H9 (cell line): ENCODE measurements around the gene HSPBP1. TPM values are rescaled to one million over a fixed set of nuclear protein-coding genes. Genes with fewer than 3 reads are reported as not detected.
A peak's percentile ranks its signal among the peaks of the same experiment; 100 is the strongest.

Experiments used
- DNase-seq: peaks from one replicate; pipeline ENCODE4 v3.0.0-alpha.2; 2017
- H2AFZ ChIP-seq: one replicate; pipeline ENCODE4 v1.6.1; 2013; ENCODE audit warnings: mild to moderate bottlenecking, low read length, control low read depth, moderate library complexity
- H2AK5ac ChIP-seq: 2 replicates; pipeline ENCODE4 v1.6.1; 2013; ENCODE audit warnings: low read length, control low read depth, mixed read lengths; ENCODE audit not compliant: insufficient read length
- H2BK120ac ChIP-seq: one replicate; pipeline ENCODE4 v1.6.1; 2013; ENCODE audit warnings: low read depth, mild to moderate bottlenecking, low read length, control low read depth, inconsistent platforms; ENCODE audit not compliant: poor library complexity, severe bottlenecking
- H2BK12ac ChIP-seq: 2 replicates; pipeline ENCODE4 v1.6.1; 2013; ENCODE audit warnings: low read length, control low read depth, mixed read lengths, low read depth; ENCODE audit not compliant: insufficient read length
- H2BK15ac ChIP-seq: 2 replicates; pipeline ENCODE4 v1.6.1; 2013; ENCODE audit warnings: low read depth, low read length, control low read depth
- H2BK20ac ChIP-seq: one replicate; pipeline ENCODE4 v1.6.1; 2013; ENCODE audit warnings: low read depth, mild to moderate bottlenecking, low read length, control low read depth, inconsistent platforms; ENCODE audit not compliant: poor library complexity, severe bottlenecking
- H2BK5ac ChIP-seq: 2 replicates; pipeline ENCODE4 v1.6.1; 2013; ENCODE audit warnings: low read length, control low read depth, mixed read lengths; ENCODE audit not compliant: insufficient read length
- H3K14ac ChIP-seq: 2 replicates; pipeline ENCODE4 v1.6.1; 2013; ENCODE audit warnings: low read length, control low read depth; ENCODE audit not compliant: insufficient read depth
- H3K18ac ChIP-seq: 2 replicates; pipeline ENCODE4 v1.6.1; 2013; ENCODE audit warnings: low read depth, mild to moderate bottlenecking, mixed read lengths, low read length, control low read depth; ENCODE audit not compliant: insufficient read length
- H3K23ac ChIP-seq: 2 replicates; pipeline ENCODE4 v1.6.1; 2013; ENCODE audit warnings: low read length, control low read depth, mixed read lengths, low read depth; ENCODE audit not compliant: insufficient read length
- H3K23me2 ChIP-seq: 2 replicates; pipeline ENCODE4 v1.6.1; 2013; ENCODE audit warnings: low read depth, mild to moderate bottlenecking, mixed read lengths, low read length, control low read depth; ENCODE audit not compliant: insufficient read length, poor library complexity, severe bottlenecking
- H3K27ac ChIP-seq: 2 replicates; pipeline ENCODE4 v1.5.1; 2013; ENCODE audit warnings: low read length, control low read depth, mixed read lengths, low read depth; ENCODE audit not compliant: insufficient read length
- H3K27me3 ChIP-seq: 2 replicates; pipeline ENCODE4 v1.6.1; 2013; ENCODE audit warnings: low read length, control low read depth, inconsistent platforms; ENCODE audit not compliant: insufficient read depth
- H3K4ac ChIP-seq: 2 replicates; pipeline ENCODE4 v1.6.1; 2013; ENCODE audit warnings: low read depth, mild to moderate bottlenecking, control low read depth, inconsistent platforms, low read length, moderate library complexity
- H3K4me1 ChIP-seq: 2 replicates; pipeline ENCODE4 v1.6.1; 2013; ENCODE audit warnings: low read length, control low read depth, inconsistent platforms; ENCODE audit not compliant: insufficient read depth
- H3K4me2 ChIP-seq: 2 replicates; pipeline ENCODE4 v1.6.1; 2013; ENCODE audit warnings: low read length, control low read depth, mixed read lengths; ENCODE audit not compliant: insufficient read length, insufficient read depth
- H3K56ac ChIP-seq: 2 replicates; pipeline ENCODE4 v1.6.1; 2013; ENCODE audit warnings: low read depth, mild to moderate bottlenecking, mixed read lengths, low read length, control low read depth; ENCODE audit not compliant: insufficient read length
- H3K79me1 ChIP-seq: 2 replicates; pipeline ENCODE4 v1.6.1; 2013; ENCODE audit warnings: low read depth, mild to moderate bottlenecking, moderate library complexity, low read length, control low read depth, inconsistent platforms; ENCODE audit not compliant: insufficient read depth, poor library complexity, severe bottlenecking
- H3K79me2 ChIP-seq: 2 replicates; pipeline ENCODE4 v1.6.1; 2013; ENCODE audit warnings: low read length, control low read depth, inconsistent platforms; ENCODE audit not compliant: insufficient read depth
- H3K9ac ChIP-seq: 2 replicates; pipeline ENCODE4 v1.6.1; 2013; ENCODE audit warnings: low read length, control low read depth, mixed read lengths; ENCODE audit not compliant: insufficient read length; ENCODE audit errors: extremely low read depth
- H3K9me3 ChIP-seq: one replicate; pipeline ENCODE4 v1.6.1; 2013; ENCODE audit warnings: low read depth, low read length, inconsistent platforms; ENCODE audit not compliant: control insufficient read depth
- H3T11ph ChIP-seq: one replicate; pipeline ENCODE4 v1.6.1; 2013; ENCODE audit warnings: mild to moderate bottlenecking, low read length, control low read depth, inconsistent platforms
- H4K20me1 ChIP-seq: one replicate; pipeline ENCODE4 v1.6.1; 2013; ENCODE audit not compliant: control insufficient read depth, insufficient read length, insufficient read depth
- H4K5ac ChIP-seq: 2 replicates; pipeline ENCODE4 v1.6.1; 2013; ENCODE audit warnings: low read depth, mild to moderate bottlenecking, mixed read lengths, low read length, control low read depth; ENCODE audit not compliant: insufficient read length
- H4K8ac ChIP-seq: replicated peaks from 2 replicates; pipeline ENCODE4 v1.6.1; 2013; ENCODE audit warnings: low read length, control low read depth, mixed read lengths, low read depth; ENCODE audit not compliant: insufficient read length
- H4K91ac ChIP-seq: 2 replicates; pipeline ENCODE4 v1.6.1; 2013; ENCODE audit warnings: low read depth, mild to moderate bottlenecking, moderate library complexity, mixed read lengths, low read length, control low read depth; ENCODE audit not compliant: insufficient read length
- H3K27ac Mint-ChIP-seq, 3 experiments: 2 replicates in 2 of 3; 3 replicates in 1 of 3; pipeline ENCODE4 v1.8.0; 2020 to 2021; ENCODE audit warnings: mixed read lengths in 3 of 3, mild to moderate bottlenecking in 1 of 3, moderate library complexity in 1 of 3
- H3K27me3 Mint-ChIP-seq: 2 replicates; pipeline ENCODE4 v1.8.0; 2021; ENCODE audit warnings: low read depth, mild to moderate bottlenecking, moderate library complexity, mixed read lengths
- H3K36me3 Mint-ChIP-seq, 3 experiments: 2 replicates in 2 of 3; 3 replicates in 1 of 3; pipeline ENCODE4 v1.8.0; 2020 to 2021; ENCODE audit warnings: low read depth in 3 of 3, mixed read lengths in 3 of 3; ENCODE audit not compliant: insufficient read depth in 1 of 3
- H3K4me1 Mint-ChIP-seq, 2 experiments: 2 replicates each; pipeline ENCODE4 v1.8.0; 2020; ENCODE audit warnings: mixed read lengths in 2 of 2
- H3K4me3 Mint-ChIP-seq, 2 experiments: 2 replicates in 1 of 2; 3 replicates in 1 of 2; pipeline ENCODE4 v1.8.0; 2020 to 2021; ENCODE audit warnings: mild to moderate bottlenecking in 2 of 2, mixed read lengths in 2 of 2, moderate library complexity in 1 of 2
- H3K9me3 Mint-ChIP-seq, 2 experiments: 2 replicates in 1 of 2; 3 replicates in 1 of 2; pipeline ENCODE4 v1.8.0; 2020; ENCODE audit warnings: mild to moderate bottlenecking in 2 of 2, mixed read lengths in 2 of 2, moderate library complexity in 1 of 2
- CTCF ChIP-seq: fragments of 200-600 bp; sonication (generic); conservative IDR thresholded peaks from 3 replicates; pipeline ENCODE4 v1.8.0; 2021; ENCODE audit warnings: antibody characterized with exemption, mild to moderate bottlenecking
- WGBS: extraction: QIAGEN DNeasy Blood & Tissue Kit; methylation state at CpG from one replicate; pipeline ENCODE4 v1.1.7; 2013; ENCODE audit warnings: missing lambda C conversion rate, low lambda C conversion rate, mixed read lengths; ENCODE audit not compliant: insufficient read length; ENCODE audit errors: extremely low coverage; 5-methylcytosine and 5-hydroxymethylcytosine counted together
- total RNA-seq: library from RNA; stranded (reverse); gene quantifications from 2 replicates; pipeline ENCODE4 v1.2.1, GENCODE V29; 2021

Gene HSPBP1
- total RNA-seq, 1 experiment from 2014 or later: 47.4 TPM

- Histone ChIP-seq H4K20me1 (no peaks in the 10 kb centered on the region), H3K9me3 (no peaks in the 10 kb centered on the region), H3K18ac (peak overlapping the region; percentile 19), H3K4me1 (peaks cover 3% of the 10 kb centered on the region; the same call in 1 of the 2 replicates), H3K27ac (no peak overlapping the region), H3T11ph (no peak overlapping the region), H2BK12ac (no peak overlapping the region), H3K9ac (no peak overlapping the region), H4K5ac (no peak overlapping the region), H3K56ac (no peak overlapping the region), H3K4ac (no peak overlapping the region), H2BK20ac (no peak overlapping the region), H3K27me3 (no peaks in the 10 kb centered on the region), H4K8ac (no peak overlapping the region), H2AFZ (no peak overlapping the region), H2BK15ac (no peak overlapping the region), H3K23ac (no peak overlapping the region), H4K91ac (no peak overlapping the region), H3K14ac (no peak overlapping the region), H3K79me2 (no peaks in the 10 kb centered on the region), H2BK5ac (no peak overlapping the region), H2BK120ac (no peak overlapping the region), H3K23me2 (no peaks in the 10 kb centered on the region), H3K79me1 (no peaks in the 10 kb centered on the region), H3K4me2 (peak overlapping the region; percentile 25), H2AK5ac (no peak overlapping the region)
- no CpG with 5 or more reads among the region's 42 CpGs for whole genome bisulfite sequencing
- peak; percentile 88 for DNase-seq
- Mint-ChIP-seq H3K4me3 (peak overlapping the region; percentile 40 to 69), H3K9me3 (no peaks in the 10 kb centered on the region), H3K27me3 (no peaks in the 10 kb centered on the region; the same call in 1 of the 2 replicates), H3K4me1 (peaks cover 15 to 30% of the 10 kb centered on the region in 2 experiments), H3K27ac (peak overlapping the region in 2 of 3 experiments; percentile 79 to 84; a peak in 3 of 7 replicates), H3K36me3 (peaks cover 36 to 65% (median 62%) of the 10 kb centered on the region in 3 experiments; a peak in 6 of 7 replicates)
- TF ChIP-seq CTCF: peak; percentile 99
These were observed 21.8 kb upstream of the HSPBP1 start for GRCh38 chr19:55301459-55302317.
